Stimulated activated CD8-positive, alpha-beta memory T cell treated with anti-CD3 and anti-CD28 coated beads, Interleukin-12 subunit alpha, Interleukin-12 subunit beta, amount 100 ng/mL, for 4 hours (primary cell): ENCODE data around the gene IGF2.
"Not testable (repeated sequence)": the region's sequence is repeated elsewhere in the genome, so short reads cannot be mapped to it uniquely, and the experiment has no call there.

ENCODE experiments used
- DNase-seq: peaks from one replicate; pipeline ENCODE4 v3.0.0-alpha.2; 2020; ENCODE audit warnings: low read depth

IGF2 gene

DNA sequence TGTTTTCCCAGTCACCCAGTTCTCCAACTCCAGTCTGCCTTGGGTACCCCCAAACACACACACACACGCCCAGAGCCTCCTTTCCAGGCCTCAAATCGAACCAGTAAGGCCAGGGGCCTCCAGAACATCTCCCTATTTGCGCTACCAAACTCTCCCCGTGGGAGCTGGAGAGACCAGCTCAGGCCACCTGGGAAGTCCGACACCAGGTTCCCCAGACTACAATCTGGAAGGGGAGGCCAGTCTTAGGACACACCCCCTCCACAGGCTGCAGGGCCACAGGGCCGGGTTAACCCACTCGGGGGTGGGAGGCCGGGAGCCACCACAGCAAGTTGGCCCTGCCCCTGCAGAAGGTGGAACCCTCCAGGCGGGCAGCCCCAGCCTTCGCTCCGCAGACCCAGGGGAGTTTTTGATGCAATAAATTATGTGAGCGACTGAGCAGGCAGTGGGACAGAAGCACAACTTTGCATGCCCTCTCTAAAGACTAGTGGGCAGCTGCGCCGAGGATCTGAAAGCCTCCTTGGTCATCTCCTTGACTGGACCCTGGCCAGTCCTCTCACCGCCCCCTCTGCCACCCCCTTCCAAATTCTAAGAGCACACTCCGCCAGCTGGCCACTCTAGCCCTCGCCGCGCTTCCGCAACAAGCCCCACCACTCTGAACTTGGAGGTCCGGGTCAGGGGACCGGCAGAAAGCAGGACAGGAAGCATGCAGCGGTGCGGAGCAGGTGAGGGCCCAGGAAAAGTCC, 2.8 kb downstream of the IGF2 start:
- no peak for DNase-seq

DNA sequence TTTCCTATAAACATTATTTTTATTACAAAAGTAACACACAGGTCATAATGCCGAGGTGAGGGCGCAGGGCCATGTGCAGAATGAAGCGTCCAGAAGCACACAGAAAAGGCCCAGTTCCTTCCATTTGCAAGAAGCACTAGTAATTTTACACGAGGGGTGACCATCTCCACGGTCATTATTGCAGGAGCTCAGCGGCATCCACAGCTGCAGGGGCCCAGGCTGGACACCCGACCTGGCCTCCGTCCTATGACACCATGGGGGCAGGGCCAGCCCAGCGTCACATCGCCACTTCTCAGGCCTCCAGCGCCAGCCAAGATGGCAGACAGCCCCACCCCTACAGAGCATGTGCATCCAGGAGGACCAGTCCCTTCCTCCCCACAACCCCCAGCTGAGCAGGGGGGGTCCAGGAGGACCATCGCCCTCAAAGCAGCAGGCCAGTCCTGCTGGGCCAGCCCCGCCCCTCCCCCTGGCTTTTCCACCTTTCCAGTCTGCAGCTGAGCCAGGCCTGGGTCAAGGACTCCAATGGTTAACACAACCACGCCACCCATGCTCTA, 3.5 kb downstream of the IGF2 start:
- no peak for DNase-seq

DNA sequence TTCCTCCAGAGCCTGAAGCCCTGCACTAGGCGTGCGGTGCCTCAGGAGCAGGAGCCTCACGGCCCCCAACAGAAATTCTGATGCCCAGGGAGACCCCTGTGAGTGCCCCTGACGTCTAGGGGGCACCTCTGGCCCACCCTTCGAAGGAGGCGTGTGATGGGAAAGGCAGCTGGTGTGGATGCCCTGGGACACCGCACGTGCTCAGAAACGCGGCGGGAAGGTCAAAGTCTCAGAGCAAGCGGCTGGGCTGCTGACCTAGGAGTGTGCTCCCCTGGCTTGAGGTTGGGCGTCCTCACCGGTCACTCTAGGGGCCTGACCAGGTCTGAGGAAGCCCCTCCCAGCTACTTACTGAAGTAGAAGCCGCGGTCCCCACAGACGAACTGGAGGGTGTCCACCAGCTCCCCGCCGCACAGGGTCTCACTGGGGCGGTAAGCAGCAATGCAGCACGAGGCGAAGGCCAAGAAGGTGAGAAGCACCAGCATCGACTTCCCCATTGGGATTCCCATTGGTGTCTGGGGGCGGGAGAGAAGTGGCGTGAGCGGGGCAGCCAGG, 4.1 kb downstream of the IGF2 start:
- no peak for DNase-seq

GRCh38 chr11:2134022-2135010, 4.9 kb downstream of the IGF2 start:
- DNase-seq, result no peak

GRCh38 chr11:2133241-2134021, 5.8 kb downstream of the IGF2 start:
- no peak for DNase-seq

- DNase-seq, result no peak
Observed at GRCh38 chr11:2132874-2133240, 6.3 kb downstream of the IGF2 start.

GRCh38 chr11:2132246-2132645, 6.9 kb downstream of the IGF2 start:
- no peak for DNase-seq

GRCh38 chr11:2131371-2132236, 7.6 kb downstream of the IGF2 start:
- no peak for DNase-seq

DNA sequence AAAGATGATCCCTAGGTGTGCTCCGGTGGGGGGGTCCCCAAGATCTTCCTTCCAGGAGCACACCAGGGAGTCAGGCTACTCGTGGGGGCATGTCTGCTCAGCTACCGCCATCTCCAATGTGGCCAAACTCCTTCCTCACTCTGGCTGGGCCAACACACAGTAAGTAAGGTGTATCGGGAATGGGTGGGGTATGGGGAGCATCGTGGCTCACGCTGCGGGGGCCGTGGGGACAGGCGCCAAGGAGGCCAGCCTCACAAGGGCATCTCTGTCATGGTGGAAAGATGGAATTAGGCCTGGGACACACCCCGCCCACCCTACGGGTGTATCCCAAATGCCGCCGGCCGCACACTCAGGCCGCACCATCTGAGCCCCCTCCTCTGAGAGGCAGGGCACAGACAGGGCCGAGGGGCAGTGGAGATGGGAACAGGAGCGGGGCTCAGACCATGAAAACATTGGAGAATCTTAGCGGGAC, 8.3 kb downstream of the IGF2 start:
- no peak for DNase-seq

DNA sequence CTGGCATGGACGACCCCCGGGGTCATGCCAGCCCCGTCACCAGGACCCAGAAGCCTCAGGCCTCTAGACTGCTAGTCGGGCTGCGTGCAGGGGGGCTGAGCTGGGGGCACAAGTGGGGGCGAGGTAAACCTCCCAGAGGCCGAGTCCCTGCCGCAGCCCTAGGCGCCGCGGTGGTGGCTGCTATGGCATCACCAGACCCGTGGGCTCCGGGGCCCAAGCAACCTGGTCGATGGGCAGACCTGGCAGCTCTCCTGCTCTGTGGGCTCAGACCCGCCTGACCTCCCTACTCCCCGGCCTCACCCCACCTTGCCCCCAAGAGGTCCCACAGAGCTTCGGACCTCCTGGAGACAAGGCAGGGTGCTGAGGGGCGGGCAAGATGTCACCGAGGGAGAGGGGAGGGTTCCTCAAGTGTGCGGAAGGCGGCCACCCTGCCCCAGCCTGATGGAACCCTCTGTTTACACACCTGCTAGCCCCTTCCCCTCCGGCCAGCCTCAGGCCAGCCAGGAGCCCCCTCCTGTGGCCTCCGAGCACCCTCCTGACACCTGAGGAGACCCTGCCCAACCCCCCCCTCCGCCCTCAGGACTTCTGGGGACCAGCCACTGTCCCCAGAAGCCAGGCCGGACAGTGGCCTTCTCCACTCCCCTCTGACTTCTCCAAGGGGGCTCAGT, 9.4 kb downstream of the IGF2 start:
- DNase-seq, result no peak

DNA sequence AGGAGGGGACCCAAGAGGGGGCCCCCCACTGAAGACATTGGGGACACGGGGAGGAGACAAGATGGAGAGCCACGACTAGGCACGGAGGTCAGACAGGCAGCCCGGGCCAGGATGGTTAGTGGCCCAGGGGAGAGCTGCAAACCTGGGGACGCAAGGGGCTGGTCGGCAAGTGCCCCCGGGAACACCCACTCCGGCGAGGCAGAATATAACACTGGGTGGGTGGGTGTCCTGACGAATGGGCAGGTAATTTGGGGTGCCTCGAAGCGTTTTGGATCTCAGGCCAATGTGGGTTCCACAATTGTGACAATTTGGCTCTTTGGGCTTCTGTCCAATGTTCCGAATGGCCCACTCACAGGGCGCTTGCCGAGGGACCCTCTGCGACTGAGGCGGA, 9.9 kb downstream of the IGF2 start:
- no peak for DNase-seq

- DNase-seq, result no peak
Observed at GRCh38 chr11:2128511-2129307, 10.5 kb downstream of the IGF2 start.

- no peak for DNase-seq
Observed at GRCh38 chr11:2128130-2128510, 11.1 kb downstream of the IGF2 start.

- DNase-seq, result no peak
Observed at GRCh38 chr11:2127482-2128129, 11.6 kb downstream of the IGF2 start.

DNA sequence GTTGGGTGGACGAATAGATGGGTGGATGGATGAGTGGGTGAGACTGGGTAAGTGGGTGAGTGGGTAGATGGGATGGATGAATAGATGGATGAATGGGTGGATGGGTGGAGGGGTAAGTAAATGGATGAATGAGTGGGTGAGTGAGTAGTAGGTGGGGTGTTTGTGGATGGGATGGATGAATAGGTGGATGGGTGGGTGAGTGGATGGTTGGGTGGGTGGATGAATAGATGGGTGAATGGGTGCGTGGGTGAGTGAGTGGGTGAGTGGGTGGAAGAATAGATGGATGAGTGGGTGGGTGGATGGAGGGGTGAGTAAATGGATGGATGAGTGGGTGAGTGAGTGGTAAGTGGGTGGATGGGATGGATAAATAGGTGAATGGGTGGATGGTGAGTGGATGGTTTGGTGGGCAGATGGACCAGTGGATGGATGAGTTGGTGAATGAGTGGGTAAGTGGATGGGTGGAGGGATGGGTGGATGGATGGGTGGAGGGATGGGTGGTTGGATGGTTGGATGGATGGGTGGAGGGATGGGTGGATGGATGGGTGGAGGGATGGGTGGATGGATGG, 12.6 kb downstream of the IGF2 start:
- DNase-seq, result no peak

DNA sequence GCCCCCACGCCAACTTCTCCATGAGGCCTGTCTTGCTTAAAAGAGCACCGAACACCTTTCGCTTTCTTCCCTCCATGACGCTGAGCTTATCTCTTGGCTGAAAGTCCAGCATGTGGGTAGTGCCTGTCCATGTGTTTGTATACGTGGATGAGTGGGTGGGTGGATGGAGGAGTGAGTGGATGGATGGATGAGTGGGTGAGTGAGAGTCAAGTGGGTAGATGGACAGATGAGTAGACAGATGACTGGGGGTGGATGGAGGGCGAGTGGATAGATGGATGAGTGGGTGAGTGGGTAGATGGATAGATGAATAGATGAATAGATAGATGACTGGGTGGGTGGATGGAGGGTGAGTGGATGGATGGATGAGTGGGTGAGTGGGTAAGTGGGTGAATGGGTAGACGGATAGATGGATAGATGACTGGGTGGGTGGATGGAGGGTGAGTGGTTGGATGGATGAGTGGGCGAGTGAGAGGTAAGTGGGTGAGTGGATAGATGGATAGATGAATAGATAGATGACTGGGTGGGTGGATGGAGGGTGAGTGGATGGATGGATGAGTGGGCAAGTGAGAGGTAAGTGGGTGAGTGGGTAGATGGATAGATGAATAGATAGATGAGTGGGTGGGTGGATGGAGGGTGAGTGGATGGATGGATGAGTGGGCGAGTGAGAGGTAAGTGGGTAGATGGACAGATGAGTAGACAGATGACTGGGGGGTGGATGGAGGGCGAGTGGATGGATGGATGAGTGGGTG, 14.3 kb downstream of the IGF2 start:
- not testable (repeated sequence) for DNase-seq

DNA sequence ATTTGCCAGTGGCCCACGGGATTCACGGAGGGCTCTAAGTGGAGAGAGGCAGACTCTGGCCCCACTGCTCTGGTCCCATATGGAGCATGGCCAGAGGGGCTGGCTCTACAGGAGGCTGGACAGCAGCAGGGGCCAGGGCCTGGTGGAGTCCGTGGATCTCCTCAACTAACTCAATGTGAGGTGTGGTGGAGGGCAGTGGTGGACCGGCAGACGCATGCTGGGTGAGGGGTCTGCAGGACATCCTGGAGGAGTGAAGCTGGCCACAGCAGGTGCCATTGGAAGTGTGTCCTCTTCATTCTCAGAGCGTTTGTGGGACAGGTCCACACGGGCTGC, 15.6 kb downstream of the IGF2 start:
- DNase-seq, result no peak
